Natural killer cell (primary cell): ENCODE measurements around the gene LYVE1. TPM values are rescaled to one million over a fixed set of nuclear protein-coding genes. Genes with fewer than 3 reads are reported as not detected.

ENCODE experiments used
- ATAC-seq, 3 donors: fragments of 150-1000 bp in 2 of 3; fragments of 200-7000 bp in 1 of 3; cut with Tn5 transposase; 1 replicate in 1 of 3; 2 replicates in 2 of 3; pipeline ENCODE4 v1.10.0; 2021; ENCODE audit warnings: mild to moderate bottlenecking in 2 of 3, moderate library complexity in 2 of 3
- DNase-seq, 2 donors: peaks; one replicate each; pipeline versions ENCODE4 v3.0.0 to v3.0.0-alpha.2; 2013 to 2021; ENCODE audit warnings: mixed read lengths in 1 of 2
- H3K27ac ChIP-seq: one replicate; pipeline ENCODE4 v1.5.1; 2013; ENCODE audit warnings: mild to moderate bottlenecking, low read length
- H3K27me3 ChIP-seq: one replicate; pipeline ENCODE4 v1.6.1; 2013; ENCODE audit warnings: low read length; ENCODE audit not compliant: control insufficient read depth, insufficient read depth
- H3K36me3 ChIP-seq: one replicate; pipeline ENCODE4 v1.6.1; 2013; ENCODE audit warnings: low read length; ENCODE audit not compliant: control insufficient read depth, insufficient read depth
- H3K4me1 ChIP-seq: one replicate; pipeline ENCODE4 v1.6.1; 2013; ENCODE audit warnings: low read length; ENCODE audit not compliant: control insufficient read depth, insufficient read depth
- H3K4me3 ChIP-seq: one replicate; pipeline ENCODE4 v1.5.1; 2013; ENCODE audit warnings: low read length
- H3K9me3 ChIP-seq: one replicate; pipeline ENCODE4 v1.6.1; 2013; ENCODE audit warnings: low read length; ENCODE audit not compliant: control insufficient read depth, insufficient read depth
- H3K27ac Mint-ChIP-seq, 2 donors: one replicate each; pipeline ENCODE4 v1.8.0; 2022; ENCODE audit warnings: mild to moderate bottlenecking in 2 of 2, mixed read lengths in 2 of 2, moderate library complexity in 1 of 2
- H3K27me3 Mint-ChIP-seq, 2 donors: one replicate each; pipeline ENCODE4 v1.8.0; 2022; ENCODE audit warnings: low read depth in 2 of 2, mixed read lengths in 2 of 2
- H3K36me3 Mint-ChIP-seq: one replicate; pipeline ENCODE4 v1.8.0; 2022; ENCODE audit warnings: mixed read lengths
- H3K4me1 Mint-ChIP-seq, 2 donors: one replicate each; pipeline ENCODE4 v1.8.0; 2022; ENCODE audit warnings: mixed read lengths in 2 of 2
- H3K4me3 Mint-ChIP-seq: one replicate; pipeline ENCODE4 v1.8.0; 2022; ENCODE audit warnings: mild to moderate bottlenecking, moderate library complexity, mixed read lengths
- H3K9me3 Mint-ChIP-seq, 2 donors: one replicate each; pipeline ENCODE4 v1.8.0; 2022; ENCODE audit warnings: mixed read lengths in 2 of 2
- WGBS: methylation state at CpG from one replicate; pipeline ENCODE4 v1.1.7; 2013; ENCODE audit warnings: missing lambda C conversion rate; ENCODE audit not compliant: insufficient coverage; 5-methylcytosine and 5-hydroxymethylcytosine counted together
- intact Hi-C: fragments of 100-400 bp; cut with micrococcal nuclease; formaldehyde crosslinking; loops from one replicate; pipeline ENCODE4 v1.14.2; 2022
- total RNA-seq, 4 donors: library from RNA; stranded (reverse); fragments of 120-200 nt in 1 of 4; gene quantifications; one replicate each; pipeline versions ENCODE4 v1.2.3 to v1.2.4, GENCODE V29; 2013 to 2022
- TF ChIP-seq, protein P1 (sequence below): fragments of 200-600 bp; IDR thresholded peaks from one replicate; pipeline ENCODE4 v1.8.0; 2022; ENCODE audit warnings: antibody characterized with exemption

LYVE1 gene
- total RNA-seq, 3 donors from 2014 or later (not counting 1 experiment from before 2014, with no cell fraction given): not detected

DNA sequence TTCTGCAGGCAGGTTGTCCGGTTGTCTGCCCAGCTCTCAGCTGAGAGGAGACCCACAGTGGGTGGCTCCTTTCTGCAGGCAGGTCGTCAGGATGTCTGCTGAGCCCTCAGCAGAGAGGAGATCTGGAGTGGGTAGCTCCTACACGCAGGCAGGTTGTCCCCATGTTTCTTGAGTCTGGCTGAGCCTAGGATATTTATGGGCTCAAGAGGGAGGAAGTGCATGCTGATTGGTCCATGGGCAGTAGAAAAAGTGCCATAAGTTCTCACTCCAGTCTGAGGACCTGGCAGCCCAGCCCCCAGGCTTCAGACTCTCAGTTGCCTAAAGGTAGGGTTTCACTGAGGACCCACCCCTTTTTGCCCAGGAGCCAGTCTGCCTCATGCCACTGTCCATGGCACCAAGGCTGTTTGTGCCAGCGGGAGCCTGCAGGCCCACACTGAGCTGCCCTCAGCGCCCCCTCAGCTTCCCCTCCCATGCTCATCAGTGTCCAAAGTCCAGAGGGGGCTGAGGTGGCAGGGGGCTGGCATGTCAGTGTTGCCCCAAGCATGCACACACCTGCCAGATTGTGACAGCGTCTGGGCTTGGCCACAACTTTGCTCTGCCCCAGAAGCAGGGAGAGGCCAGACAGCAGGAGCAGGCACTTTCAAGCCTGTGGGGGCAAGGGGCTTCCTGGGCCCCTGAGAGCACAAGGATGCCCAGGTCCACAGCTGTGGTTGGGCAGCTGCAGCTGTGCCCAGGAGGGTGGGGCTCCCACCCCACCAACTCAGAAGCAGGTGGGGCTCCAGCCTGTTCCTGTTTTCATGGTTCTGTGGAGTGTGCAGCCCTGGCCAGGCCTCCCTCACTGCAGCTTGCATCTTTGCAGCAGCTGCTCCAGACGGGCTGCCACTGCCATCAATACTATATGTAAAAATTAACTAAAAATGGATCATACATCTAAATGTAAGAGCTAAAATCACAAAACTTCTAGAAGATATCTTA lies 23.7 kb downstream of the LYVE1 start:
- intact Hi-C loops: loop anchor here (5.0 kb wide), 4 partner anchors 92 to 1087 kb away; no protein-coding TSS in a partner anchor
- Histone ChIP-seq H3K4me3 (no peak overlapping the region), H3K9me3 (peaks cover 7% of the 10 kb centered on the region), H3K4me1 (peaks cover 14% of the 10 kb centered on the region), H3K27me3 (no peaks in the 10 kb centered on the region), H3K36me3 (no peaks in the 10 kb centered on the region), H3K27ac (peak overlapping the region; percentile 14)
- no peak for DNase-seq
- WGBS: 73% methylated on average over 6 of the region's 7 CpGs
- peaks cover 13% of the 10 kb centered on the region in 2 donors for H3K4me1 Mint-ChIP-seq
- ATAC-seq: no peak
- H3K27ac Mint-ChIP-seq: no peak overlapping the region
- no peaks in the 10 kb centered on the region for H3K36me3 Mint-ChIP-seq
- H3K27me3 Mint-ChIP-seq: peaks cover 10 to 19% of the 10 kb centered on the region in 2 donors
- no peak overlapping the region for H3K4me3 Mint-ChIP-seq
- TF ChIP-seq, protein P1, sequence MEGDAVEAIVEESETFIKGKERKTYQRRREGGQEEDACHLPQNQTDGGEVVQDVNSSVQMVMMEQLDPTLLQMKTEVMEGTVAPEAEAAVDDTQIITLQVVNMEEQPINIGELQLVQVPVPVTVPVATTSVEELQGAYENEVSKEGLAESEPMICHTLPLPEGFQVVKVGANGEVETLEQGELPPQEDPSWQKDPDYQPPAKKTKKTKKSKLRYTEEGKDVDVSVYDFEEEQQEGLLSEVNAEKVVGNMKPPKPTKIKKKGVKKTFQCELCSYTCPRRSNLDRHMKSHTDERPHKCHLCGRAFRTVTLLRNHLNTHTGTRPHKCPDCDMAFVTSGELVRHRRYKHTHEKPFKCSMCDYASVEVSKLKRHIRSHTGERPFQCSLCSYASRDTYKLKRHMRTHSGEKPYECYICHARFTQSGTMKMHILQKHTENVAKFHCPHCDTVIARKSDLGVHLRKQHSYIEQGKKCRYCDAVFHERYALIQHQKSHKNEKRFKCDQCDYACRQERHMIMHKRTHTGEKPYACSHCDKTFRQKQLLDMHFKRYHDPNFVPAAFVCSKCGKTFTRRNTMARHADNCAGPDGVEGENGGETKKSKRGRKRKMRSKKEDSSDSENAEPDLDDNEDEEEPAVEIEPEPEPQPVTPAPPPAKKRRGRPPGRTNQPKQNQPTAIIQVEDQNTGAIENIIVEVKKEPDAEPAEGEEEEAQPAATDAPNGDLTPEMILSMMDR: no peak
- H3K9me3 Mint-ChIP-seq: no peaks in the 10 kb centered on the region

DNA sequence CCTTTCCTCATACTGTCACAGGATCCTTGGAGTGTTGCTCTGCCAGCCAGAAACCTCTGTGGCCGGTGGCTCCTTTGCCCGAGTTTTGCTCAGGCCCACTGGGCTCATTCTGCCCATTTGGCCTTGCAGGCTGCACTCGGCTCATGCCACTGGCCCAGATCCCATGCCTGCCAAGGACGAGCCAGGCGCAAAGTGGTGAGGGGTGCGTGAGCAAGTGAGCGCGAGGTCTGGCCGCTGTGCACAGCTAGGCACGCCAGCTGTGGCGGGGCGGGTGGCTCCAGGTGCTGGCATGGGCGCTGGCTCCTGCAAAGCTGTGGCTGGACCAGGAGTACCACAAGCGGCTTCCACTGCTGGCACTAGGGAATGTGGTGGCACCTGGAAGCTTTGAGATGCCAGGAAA lies 24.7 kb downstream of the LYVE1 start:
- Histone ChIP-seq H3K9me3 (peaks cover 7% of the 10 kb centered on the region), H3K4me1 (peaks cover 14% of the 10 kb centered on the region), H3K27me3 (no peaks in the 10 kb centered on the region), H3K27ac (no peak overlapping the region), H3K36me3 (no peaks in the 10 kb centered on the region), H3K4me3 (no peak overlapping the region)
- Mint-ChIP-seq H3K27ac (no peak overlapping the region), H3K27me3 (peaks cover 6 to 15% of the 10 kb centered on the region in 2 donors), H3K36me3 (no peaks in the 10 kb centered on the region), H3K9me3 (no peaks in the 10 kb centered on the region), H3K4me3 (no peak overlapping the region), H3K4me1 (peaks cover 18% of the 10 kb centered on the region in 2 donors)
- ATAC-seq: no peak
- peak in 1 of 2 donors; percentile 14 for DNase-seq
- TF ChIP-seq, protein P1: no peak
- 93% methylated on average over 14 of the region's 14 CpGs for WGBS
- intact Hi-C loops: loop anchor here (5.0 kb wide), 4 partner anchors 91 to 1086 kb away; no protein-coding TSS in a partner anchor

DNA sequence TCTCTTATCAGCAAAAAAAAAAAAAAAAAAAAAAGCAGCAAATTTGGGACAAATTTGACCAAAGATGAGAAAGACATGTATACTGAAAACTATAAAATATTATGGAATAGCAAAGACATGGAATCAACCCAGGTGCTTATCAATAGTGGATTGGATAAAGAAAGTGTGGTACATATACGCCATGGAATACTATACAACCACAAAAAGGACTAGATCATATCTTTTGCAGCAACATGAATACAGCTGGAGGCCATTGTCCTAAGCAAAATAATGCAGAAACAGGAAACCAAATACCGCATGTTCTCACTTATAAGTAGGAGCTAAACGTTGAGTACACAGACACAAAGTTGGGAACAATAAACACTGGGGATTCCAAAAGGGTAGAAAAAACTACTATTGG lies 25.7 kb downstream of the LYVE1 start:
- Mint-ChIP-seq H3K36me3 (no peaks in the 10 kb centered on the region), H3K27ac (no peak overlapping the region), H3K27me3 (peaks cover 2 to 8% of the 10 kb centered on the region in 2 donors), H3K4me3 (no peak overlapping the region), H3K9me3 (no peaks in the 10 kb centered on the region), H3K4me1 (peaks cover 18% of the 10 kb centered on the region in 2 donors)
- H3K4me3 ChIP-seq: no peak overlapping the region
- WGBS: 91% methylated on average over 2 of the region's 3 CpGs
- DNase-seq (no peak), ATAC-seq (no peak)
- H3K4me1 ChIP-seq: peaks cover 14% of the 10 kb centered on the region
- no peaks in the 10 kb centered on the region for H3K36me3 ChIP-seq
- TF ChIP-seq, protein P1: no peak
- H3K27me3 ChIP-seq: no peaks in the 10 kb centered on the region
- intact Hi-C loops: loop anchor here (5.0 kb wide), 4 partner anchors 90 to 1085 kb away; no protein-coding TSS in a partner anchor
- H3K27ac ChIP-seq: no peak overlapping the region
- H3K9me3 ChIP-seq: peaks cover 7% of the 10 kb centered on the region
